ENCODE measurements around the gene IFFO2.
A peak's percentile ranks its signal among the peaks of the same experiment; 100 is the strongest.

Gene IFFO2

DNA sequence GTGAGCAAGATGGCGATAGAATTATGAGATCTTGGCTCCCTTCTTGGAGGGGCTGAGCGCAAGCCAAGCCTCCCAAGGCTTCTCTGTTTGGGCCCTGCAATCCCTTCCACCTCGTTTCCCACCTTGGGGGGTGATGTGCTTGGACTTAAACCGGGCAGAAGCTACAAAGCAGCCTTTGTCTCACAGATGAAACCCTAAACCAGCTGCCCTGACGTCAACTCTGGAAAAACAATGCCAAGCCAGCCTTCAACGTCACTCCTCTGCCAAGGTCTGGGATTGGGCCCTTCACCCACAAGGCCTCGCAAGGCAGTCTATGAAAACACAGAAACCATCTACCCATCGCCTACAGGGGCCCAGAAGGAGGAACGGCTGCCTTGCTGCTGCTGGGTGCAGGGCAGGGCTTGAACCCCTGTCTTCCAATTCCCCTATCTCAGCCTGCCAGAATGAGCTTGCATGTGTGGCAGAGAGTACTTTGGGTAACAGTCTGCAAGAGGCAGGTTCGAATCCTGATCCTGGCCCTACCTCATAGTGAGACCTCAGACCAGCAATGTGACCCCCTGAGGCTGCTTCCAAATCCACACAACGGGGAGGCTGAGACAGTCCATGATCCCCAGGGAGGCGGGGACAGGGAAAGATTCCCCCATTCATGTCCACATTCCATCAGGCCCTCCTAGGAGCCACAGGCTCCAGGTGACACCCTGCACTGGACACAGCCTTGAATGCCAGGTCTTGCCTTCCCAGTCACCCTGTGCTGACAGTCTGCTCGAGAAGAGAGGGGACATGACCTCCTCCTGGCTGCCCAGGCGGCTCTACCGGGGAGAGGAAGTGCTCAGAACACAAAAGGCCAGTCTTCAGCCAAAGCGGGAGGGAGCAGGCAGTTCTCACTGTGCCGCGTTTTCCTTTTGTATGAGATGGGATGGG, 15.0 kb downstream of the IFFO2 start:
- Histone ChIP-seq H3K23ac (ENCODE audit: low read length) (no peak overlapping the region), H2BK5ac (ENCODE audit: low read depth, low read length, poor library complexity) (no peak overlapping the region), H2AK5ac (ENCODE audit: low read length) (peak overlapping the region; percentile 11), H4K12ac (ENCODE audit: low read depth, low read length) (no peak overlapping the region), H3K4me2 (ENCODE audit: low read length) (no peak overlapping the region), H2AFZ (ENCODE audit: insufficient read depth, low read length, poor library complexity) (no peak overlapping the region), H4K91ac (ENCODE audit: low read depth, low read length) (peak overlapping the region; percentile 11), H2BK12ac (ENCODE audit: low read length) (no peak overlapping the region), H3K9me3 (ENCODE audit: insufficient read depth, low read depth, low read length) (peaks cover 2% of the 10 kb centered on the region), H3K9ac (ENCODE audit: low read length) (no peak overlapping the region), H3K18ac (ENCODE audit: low read length) (peak overlapping the region; percentile 23), H4K8ac (ENCODE audit: low read depth, low read length) (no peak overlapping the region), H3K27ac (ENCODE audit: low read depth, low read length) (no peak overlapping the region), H2BK120ac (ENCODE audit: insufficient read depth, low read length, poor library complexity) (no peak overlapping the region), H3K36me3 (ENCODE audit: control insufficient read depth in 1 of 2, insufficient read depth in 2 of 2, low read length in 2 of 2) (peaks cover 5 to 9% of the 10 kb centered on the region in 2 experiments), H3K27me3 (ENCODE audit: insufficient read depth, low read length) (no peaks in the 10 kb centered on the region), H3K79me2 (ENCODE audit: control insufficient read depth, insufficient read depth, low read length, poor library complexity) (peaks cover 12% of the 10 kb centered on the region), H3K4ac (ENCODE audit: low read depth, low read length) (no peak overlapping the region), H3K4me1 (ENCODE audit: control insufficient read depth in 1 of 2, insufficient read depth in 2 of 2, low read length in 2 of 2) (peaks cover 42 to 66% of the 10 kb centered on the region in 2 experiments), H3K4me3 (ENCODE audit: low read depth, low read length) (no peak overlapping the region), H3K14ac (ENCODE audit: low read length) (peak overlapping the region; percentile 29), H3K79me1 (ENCODE audit: low read length) (peaks cover 9% of the 10 kb centered on the region)
- no CpG with 5 or more reads among the region's 18 CpGs for WGBS (ENCODE audit: extremely low coverage, insufficient coverage, insufficient read length)
- no peak for DNase-seq

DNA sequence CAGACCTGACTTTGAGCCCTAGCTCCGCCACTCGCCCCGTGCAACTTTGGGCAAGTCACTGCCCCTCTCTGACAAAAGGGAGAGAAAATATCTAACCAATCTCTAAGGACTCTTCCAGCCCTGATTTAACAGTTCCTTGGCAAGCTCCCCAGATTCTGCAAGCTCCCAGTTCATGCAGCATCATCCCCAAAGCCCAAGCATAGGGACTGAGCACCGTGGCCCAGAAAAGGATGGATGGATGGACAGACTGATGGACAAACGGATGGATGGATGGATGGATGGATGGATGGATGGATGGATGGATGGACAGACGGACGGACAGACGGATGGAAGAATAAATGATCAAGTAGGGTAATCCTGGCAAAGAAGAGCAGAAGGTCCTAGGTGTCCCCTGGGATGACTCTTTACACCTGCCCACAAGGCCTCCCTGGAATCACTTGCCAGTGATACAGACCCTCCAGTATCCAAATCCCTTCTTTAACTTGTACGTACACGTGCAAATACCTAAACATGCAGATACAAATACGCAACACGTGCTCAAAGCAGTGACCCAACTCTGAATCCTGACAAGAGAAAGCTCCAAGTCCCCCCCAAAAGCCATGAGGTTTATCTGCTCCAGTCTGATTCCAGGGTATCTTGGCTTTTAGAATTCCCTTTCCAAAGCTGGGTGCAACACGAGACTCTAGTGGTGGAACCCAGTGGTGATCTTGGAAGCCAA, 16.0 kb downstream of the IFFO2 start:
- no peaks in the 10 kb centered on the region for H3K27me3 ChIP-seq (ENCODE audit: insufficient read depth, low read length)
- no peak overlapping the region for H2AK5ac ChIP-seq (ENCODE audit: low read length)
- no peak overlapping the region for H3K14ac ChIP-seq (ENCODE audit: low read length)
- H3K79me1 ChIP-seq (ENCODE audit: low read length): peaks cover 11% of the 10 kb centered on the region
- H3K4me2 ChIP-seq (ENCODE audit: low read length): no peak overlapping the region
- no peak overlapping the region for H2AFZ ChIP-seq (ENCODE audit: insufficient read depth, low read length, poor library complexity)
- no peak overlapping the region for H3K27ac ChIP-seq (ENCODE audit: low read depth, low read length)
- H4K91ac ChIP-seq (ENCODE audit: low read depth, low read length): peak overlapping the region; percentile 7
- H4K8ac ChIP-seq (ENCODE audit: low read depth, low read length): no peak overlapping the region
- no CpG with 5 or more reads among the region's 13 CpGs for WGBS (ENCODE audit: extremely low coverage, insufficient coverage, insufficient read length)
- H3K36me3 ChIP-seq (ENCODE audit: control insufficient read depth in 1 of 2, insufficient read depth in 2 of 2, low read length in 2 of 2): peaks cover 5 to 9% of the 10 kb centered on the region in 2 experiments
- no peak overlapping the region for H3K23ac ChIP-seq (ENCODE audit: low read length)
- H3K4me3 ChIP-seq (ENCODE audit: low read depth, low read length): no peak overlapping the region
- H2BK5ac ChIP-seq (ENCODE audit: low read depth, low read length, poor library complexity): no peak overlapping the region
- H2BK12ac ChIP-seq (ENCODE audit: low read length): no peak overlapping the region
- no peak overlapping the region for H4K12ac ChIP-seq (ENCODE audit: low read depth, low read length)
- peak overlapping the region; percentile 14 for H3K18ac ChIP-seq (ENCODE audit: low read length)
- H3K9me3 ChIP-seq (ENCODE audit: insufficient read depth, low read depth, low read length): peaks cover 2% of the 10 kb centered on the region
- no peak for DNase-seq
- H2BK120ac ChIP-seq (ENCODE audit: insufficient read depth, low read length, poor library complexity): no peak overlapping the region
- peaks cover 42 to 61% of the 10 kb centered on the region in 2 experiments for H3K4me1 ChIP-seq (ENCODE audit: control insufficient read depth in 1 of 2, insufficient read depth in 2 of 2, low read length in 2 of 2)
- H3K79me2 ChIP-seq (ENCODE audit: control insufficient read depth, insufficient read depth, low read length, poor library complexity): peaks cover 12% of the 10 kb centered on the region
- no peak overlapping the region for H3K9ac ChIP-seq (ENCODE audit: low read length)
- no peak overlapping the region for H3K4ac ChIP-seq (ENCODE audit: low read depth, low read length)

DNA sequence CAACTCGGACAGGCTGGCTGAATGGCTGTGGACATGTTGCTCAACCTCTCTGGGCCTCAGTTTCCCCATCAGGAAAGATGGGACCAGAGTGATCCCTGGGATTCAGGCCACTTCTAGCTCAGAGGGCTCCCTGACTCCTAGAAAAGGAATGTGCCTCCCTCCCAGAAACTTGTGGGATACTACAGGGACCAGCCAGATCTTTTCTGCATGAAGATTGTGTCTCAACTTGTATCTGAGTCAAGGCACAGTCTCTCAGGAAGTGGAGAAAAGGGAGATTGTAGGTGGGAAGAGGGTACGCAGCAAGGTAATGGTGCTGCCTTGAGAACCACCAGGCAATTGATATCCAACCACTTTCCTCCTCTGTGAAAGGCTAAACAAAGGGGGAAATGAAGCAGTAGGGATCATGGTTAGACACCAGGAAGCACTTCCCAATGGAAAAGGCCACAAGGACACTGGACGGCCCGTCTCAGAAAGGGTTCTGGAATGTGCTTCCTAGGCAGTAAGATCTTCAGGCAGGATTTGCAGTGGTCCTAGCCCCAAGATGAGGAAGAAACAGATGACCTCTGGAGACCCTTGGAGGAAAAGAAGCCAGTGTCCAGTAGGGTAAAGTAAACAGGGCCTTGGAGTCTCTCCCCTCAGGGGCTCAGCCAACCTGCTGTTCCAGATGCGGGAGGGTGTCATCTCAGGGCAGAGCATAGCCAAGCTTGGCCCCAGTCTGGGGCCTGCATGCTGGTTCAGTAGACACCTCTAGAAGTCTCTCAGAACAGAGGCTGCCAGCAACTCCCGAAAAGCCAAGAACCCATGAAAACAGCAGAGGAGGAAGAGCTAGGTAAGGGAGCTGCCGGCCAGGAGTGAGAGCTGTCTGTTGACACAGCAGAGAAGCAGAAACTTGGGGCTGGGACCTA, 16.8 kb downstream of the IFFO2 start:
- H3K79me2 ChIP-seq (ENCODE audit: control insufficient read depth, insufficient read depth, low read length, poor library complexity): peaks cover 7% of the 10 kb centered on the region
- peak overlapping the region; percentile 20 for H3K18ac ChIP-seq (ENCODE audit: low read length)
- no peak overlapping the region for H3K23ac ChIP-seq (ENCODE audit: low read length)
- H2BK12ac ChIP-seq (ENCODE audit: low read length): no peak overlapping the region
- H3K4me3 ChIP-seq (ENCODE audit: low read depth, low read length): no peak overlapping the region
- no peak overlapping the region for H2AFZ ChIP-seq (ENCODE audit: insufficient read depth, low read length, poor library complexity)
- peak overlapping the region; percentile 18 for H2BK5ac ChIP-seq (ENCODE audit: low read depth, low read length, poor library complexity)
- peaks cover 5 to 9% of the 10 kb centered on the region in 2 experiments for H3K36me3 ChIP-seq (ENCODE audit: control insufficient read depth in 1 of 2, insufficient read depth in 2 of 2, low read length in 2 of 2)
- no peak overlapping the region for H3K27ac ChIP-seq (ENCODE audit: low read depth, low read length)
- peak overlapping the region; percentile 3 for H3K4ac ChIP-seq (ENCODE audit: low read depth, low read length)
- H2BK120ac ChIP-seq (ENCODE audit: insufficient read depth, low read length, poor library complexity): peak overlapping the region; percentile 34
- H3K4me1 ChIP-seq (ENCODE audit: control insufficient read depth in 1 of 2, insufficient read depth in 2 of 2, low read length in 2 of 2): peaks cover 37 to 53% of the 10 kb centered on the region in 2 experiments
- no peaks in the 10 kb centered on the region for H3K27me3 ChIP-seq (ENCODE audit: insufficient read depth, low read length)
- H3K9ac ChIP-seq (ENCODE audit: low read length): no peak overlapping the region
- H4K12ac ChIP-seq (ENCODE audit: low read depth, low read length): no peak overlapping the region
- H2AK5ac ChIP-seq (ENCODE audit: low read length): peak overlapping the region; percentile 26
- H3K9me3 ChIP-seq (ENCODE audit: insufficient read depth, low read depth, low read length): peaks cover 2% of the 10 kb centered on the region
- peak overlapping the region; percentile 29 for H3K14ac ChIP-seq (ENCODE audit: low read length)
- no CpG with 5 or more reads among the region's 7 CpGs for WGBS (ENCODE audit: extremely low coverage, insufficient coverage, insufficient read length)
- DNase-seq: peak; percentile 72 to 79
- peaks cover 11% of the 10 kb centered on the region for H3K79me1 ChIP-seq (ENCODE audit: low read length)
- no peak overlapping the region for H4K8ac ChIP-seq (ENCODE audit: low read depth, low read length)
- H4K91ac ChIP-seq (ENCODE audit: low read depth, low read length): peak overlapping the region; percentile 56
- no peak overlapping the region for H3K4me2 ChIP-seq (ENCODE audit: low read length)

DNA sequence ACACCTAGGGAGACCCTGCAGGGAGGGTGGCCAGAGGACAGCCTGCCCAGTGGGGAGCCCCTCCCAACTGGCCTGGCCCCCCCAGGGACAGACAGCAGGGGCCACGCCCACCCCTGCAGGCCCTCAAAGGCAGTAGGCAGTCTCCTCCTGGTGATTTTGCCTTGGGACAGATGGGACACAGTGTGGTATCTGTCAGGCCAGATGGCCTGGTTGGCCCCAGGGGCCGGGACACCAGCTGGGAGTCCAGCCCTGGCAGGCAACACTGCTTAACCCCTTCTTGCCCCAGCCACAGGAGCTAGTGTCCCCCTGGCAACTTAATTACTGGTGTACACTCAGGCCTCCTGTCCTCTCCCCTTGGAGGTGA, 17.8 kb downstream of the IFFO2 start:
- Histone ChIP-seq H2BK120ac (ENCODE audit: insufficient read depth, low read length, poor library complexity) (no peak overlapping the region), H3K14ac (ENCODE audit: low read length) (peak overlapping the region; percentile 29), H3K4me1 (ENCODE audit: control insufficient read depth in 1 of 2, insufficient read depth in 2 of 2, low read length in 2 of 2) (peaks cover 37 to 50% of the 10 kb centered on the region in 2 experiments), H3K27ac (ENCODE audit: low read depth, low read length) (no peak overlapping the region), H2AK5ac (ENCODE audit: low read length) (no peak overlapping the region), H4K8ac (ENCODE audit: low read depth, low read length) (no peak overlapping the region), H4K91ac (ENCODE audit: low read depth, low read length) (peak overlapping the region; percentile 56), H3K4me2 (ENCODE audit: low read length) (no peak overlapping the region), H3K18ac (ENCODE audit: low read length) (peak overlapping the region; percentile 50), H3K79me1 (ENCODE audit: low read length) (peaks cover 11% of the 10 kb centered on the region), H2BK5ac (ENCODE audit: low read depth, low read length, poor library complexity) (peak overlapping the region; percentile 18), H3K4me3 (ENCODE audit: low read depth, low read length) (no peak overlapping the region), H3K23ac (ENCODE audit: low read length) (no peak overlapping the region), H2AFZ (ENCODE audit: insufficient read depth, low read length, poor library complexity) (no peak overlapping the region), H3K79me2 (ENCODE audit: control insufficient read depth, insufficient read depth, low read length, poor library complexity) (peaks cover 7% of the 10 kb centered on the region), H2BK12ac (ENCODE audit: low read length) (peak overlapping the region; percentile 5), H3K4ac (ENCODE audit: low read depth, low read length) (no peak overlapping the region), H3K36me3 (ENCODE audit: control insufficient read depth in 1 of 2, insufficient read depth in 2 of 2, low read length in 2 of 2) (peaks cover 4 to 6% of the 10 kb centered on the region in 2 experiments), H3K9ac (ENCODE audit: low read length) (no peak overlapping the region), H3K27me3 (ENCODE audit: insufficient read depth, low read length) (no peaks in the 10 kb centered on the region), H4K12ac (ENCODE audit: low read depth, low read length) (no peak overlapping the region), H3K9me3 (ENCODE audit: insufficient read depth, low read depth, low read length) (peaks cover 2% of the 10 kb centered on the region)
- peak; percentile 59 to 71 for DNase-seq
- WGBS (ENCODE audit: extremely low coverage, insufficient coverage, insufficient read length): no CpG with 5 or more reads among the region's 2 CpGs

All from trophoblast cell (in vitro differentiated cells and primary cell).